Kidney epithelial cell (primary cell): ENCODE results near the gene PARVG. TPM values are rescaled to one million over a fixed set of nuclear protein-coding genes. Genes with fewer than 3 reads are reported as not detected.

Experiments used
- DNase-seq: peaks from one replicate; pipeline ENCODE4 v3.0.0-alpha.2; 2010; ENCODE audit warnings: low read depth
- H3K27me3 ChIP-seq: 2 replicates; pipeline ENCODE4 v1.6.0; 2011; ENCODE audit warnings: low read length; ENCODE audit not compliant: control insufficient read depth, insufficient read depth
- H3K36me3 ChIP-seq: 2 replicates; pipeline ENCODE4 v1.5.1; 2011; ENCODE audit warnings: low read length; ENCODE audit not compliant: control insufficient read depth, insufficient read depth
- H3K4me3 ChIP-seq: 2 replicates; pipeline ENCODE4 v1.5.1; 2011; ENCODE audit warnings: low read depth, mild to moderate bottlenecking, control low read depth, low read length
- CTCF ChIP-seq: IDR thresholded peaks from 2 replicates; pipeline ENCODE4 v1.5.1; 2011; ENCODE audit warnings: mild to moderate bottlenecking, moderate library complexity, low read length, control low read depth, inconsistent platforms; ENCODE audit not compliant: insufficient read depth, poor library complexity, severe bottlenecking
- total RNA-seq: library from RNA; depleted of rRNA; stranded (reverse); fragments of >200 nt; gene quantifications from 2 replicates; pipeline ENCODE4 v1.2.3, GENCODE V29; 2015

PARVG gene
- total RNA-seq, 1 donor from 2014 or later, result not detected

GRCh38 chr22:44146088-44146861 is 34.5 kb upstream of the PARVG start:
- H3K27me3 ChIP-seq, result no peaks in the 10 kb centered on the region
- no peak for TF ChIP-seq CTCF
- H3K36me3 ChIP-seq, result no peaks in the 10 kb centered on the region
- H3K4me3 ChIP-seq, result no peak overlapping the region
- DNase-seq, result no peak

- Histone ChIP-seq H3K36me3 (no peaks in the 10 kb centered on the region), H3K27me3 (no peaks in the 10 kb centered on the region), H3K4me3 (no peak overlapping the region)
- DNase-seq, result no peak
- no peak for TF ChIP-seq CTCF
Observed at GRCh38 chr22:44147008-44147645, 33.6 kb upstream of the PARVG start.

- Histone ChIP-seq H3K27me3 (no peaks in the 10 kb centered on the region), H3K4me3 (no peak overlapping the region), H3K36me3 (no peaks in the 10 kb centered on the region)
- no peak for TF ChIP-seq CTCF
- peak; percentile 21 for DNase-seq
Observed at GRCh38 chr22:44147821-44148574, 32.7 kb upstream of the PARVG start.

- Histone ChIP-seq H3K36me3 (no peaks in the 10 kb centered on the region), H3K4me3 (no peak overlapping the region), H3K27me3 (no peaks in the 10 kb centered on the region)
- TF ChIP-seq CTCF, result no peak
- no peak for DNase-seq
Observed at GRCh38 chr22:44151676-44152075, 29.0 kb upstream of the PARVG start.

GRCh38 chr22:44153710-44154109 is 27.0 kb upstream of the PARVG start:
- Histone ChIP-seq H3K36me3 (no peaks in the 10 kb centered on the region), H3K4me3 (no peak overlapping the region), H3K27me3 (no peaks in the 10 kb centered on the region)
- no peak for DNase-seq
- TF ChIP-seq CTCF, result no peak
